Endometrium (tissue), 2 donors: ENCODE data around the gene TXN.
"Not testable (repeated sequence)": the region's sequence is repeated elsewhere in the genome, so short reads cannot be mapped to it uniquely, and the experiment has no call there.

Experiments
- FAIRE-seq: peaks from 2 replicates; lab custom pipeline; 2012; peaks lifted over from hg19 to GRCh38; lab: Jason Lieb, UNC
- donor health status: control.
- donor health status: control.

TXN gene

GRCh38 chr9:110208031-110208430, 48.3 kb downstream of the TXN start, which contains the start of gene C9orf152:
Gene C9orf152 (minus strand): TSS chr9:110208159. CDS start chr9:110207579, 580 bp downstream.
- no peak for FAIRE-seq

GRCh38 chr9:110207071-110207641, 49.2 kb downstream of the TXN start:
- FAIRE-seq = no peak

GRCh38 chr9:110206389-110206788, 49.9 kb downstream of the TXN start:
- no peak for FAIRE-seq

- not testable (repeated sequence) for FAIRE-seq
Measured at GRCh38 chr9:110205612-110206011, 50.7 kb downstream of the TXN start.

GRCh38 chr9:110202232-110202631, 54.1 kb downstream of the TXN start:
- FAIRE-seq = no peak

- FAIRE-seq = no peak
Measured at GRCh38 chr9:110199643-110200042, 56.7 kb downstream of the TXN start.

GRCh38 chr9:110198357-110198756, 58.0 kb downstream of the TXN start:
- FAIRE-seq = no peak

- no peak for FAIRE-seq
Measured at GRCh38 chr9:110197330-110198187, 58.7 kb downstream of the TXN start.

- FAIRE-seq = not testable (repeated sequence)
Measured at GRCh38 chr9:110196084-110196499, 60.2 kb downstream of the TXN start.
